ENCODE data around the gene KCMF1.

GRCh38 chr2:84940088-84940470, 30.9 kb upstream of the KCMF1 start:
- TF ChIP-seq EZH2 (IDR thresholded peaks at IDR 0.05; ENCODE audit: borderline replicate concordance): no peak
- no peak for TF ChIP-seq CTCF (IDR thresholded peaks at IDR 0.05; ENCODE audit: poor library complexity)
- no peak for TF ChIP-seq EZH2phosphoT487 (IDR thresholded peaks at IDR 0.05; ENCODE audit: low read depth, severe bottlenecking, unreplicated experiment)

Measured in hepatocyte (in vitro differentiated cells).